ENCODE data around the gene KCNK13. TPM values are rescaled to one million over a fixed set of nuclear protein-coding genes. Genes with fewer than 3 reads are reported as not detected.

Gene KCNK13
- total and polyA plus RNA-seq, 2 donors (not counting 1 experiment from before 2014, with no cell fraction given) = not detected

DNA sequence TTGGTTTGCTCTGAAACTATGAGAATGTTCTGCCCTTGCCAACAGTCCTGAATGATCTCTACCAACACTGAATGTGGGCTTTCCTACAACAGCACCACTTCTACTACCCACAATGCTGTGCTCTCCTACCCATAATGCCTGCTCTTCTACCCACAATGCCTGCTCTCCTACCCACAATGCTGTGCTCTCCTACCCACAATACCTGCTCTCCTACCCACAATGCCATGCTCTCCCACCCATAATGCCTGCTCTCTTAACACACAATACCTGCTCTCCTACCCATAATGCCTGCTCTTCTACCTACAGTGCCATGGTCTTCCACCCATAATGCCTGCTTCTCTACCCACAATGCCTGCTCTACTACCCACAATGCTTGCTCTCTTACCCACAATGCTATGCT, 92.3 kb downstream of the KCNK13 start:
- no peak for TF ChIP-seq EZH2 (IDR thresholded peaks at IDR 0.05; ENCODE audit: low read length, missing control alignments)
- TF ChIP-seq, protein P1, sequence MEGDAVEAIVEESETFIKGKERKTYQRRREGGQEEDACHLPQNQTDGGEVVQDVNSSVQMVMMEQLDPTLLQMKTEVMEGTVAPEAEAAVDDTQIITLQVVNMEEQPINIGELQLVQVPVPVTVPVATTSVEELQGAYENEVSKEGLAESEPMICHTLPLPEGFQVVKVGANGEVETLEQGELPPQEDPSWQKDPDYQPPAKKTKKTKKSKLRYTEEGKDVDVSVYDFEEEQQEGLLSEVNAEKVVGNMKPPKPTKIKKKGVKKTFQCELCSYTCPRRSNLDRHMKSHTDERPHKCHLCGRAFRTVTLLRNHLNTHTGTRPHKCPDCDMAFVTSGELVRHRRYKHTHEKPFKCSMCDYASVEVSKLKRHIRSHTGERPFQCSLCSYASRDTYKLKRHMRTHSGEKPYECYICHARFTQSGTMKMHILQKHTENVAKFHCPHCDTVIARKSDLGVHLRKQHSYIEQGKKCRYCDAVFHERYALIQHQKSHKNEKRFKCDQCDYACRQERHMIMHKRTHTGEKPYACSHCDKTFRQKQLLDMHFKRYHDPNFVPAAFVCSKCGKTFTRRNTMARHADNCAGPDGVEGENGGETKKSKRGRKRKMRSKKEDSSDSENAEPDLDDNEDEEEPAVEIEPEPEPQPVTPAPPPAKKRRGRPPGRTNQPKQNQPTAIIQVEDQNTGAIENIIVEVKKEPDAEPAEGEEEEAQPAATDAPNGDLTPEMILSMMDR (conservative IDR thresholded peaks at IDR 0.05 in 1 of 2, IDR thresholded peaks at IDR 0.05 in 1 of 2; ENCODE audit: low read depth in 1 of 2, low read length in 2 of 2) = no peak
- H4K20me1 ChIP-seq (ENCODE audit: control insufficient read depth, extremely low read depth, insufficient read depth, low read length) = no peaks in the 10 kb centered on the region
- no peaks in the 10 kb centered on the region for H3K27me3 ChIP-seq (ENCODE audit: control insufficient read depth, insufficient read depth, low read length)
- no peaks in the 10 kb centered on the region for H3K36me3 ChIP-seq (ENCODE audit: control insufficient read depth, insufficient read depth, low read length)
- H3K9ac ChIP-seq (ENCODE audit: insufficient read depth, low read length) = no peak overlapping the region
- H2AFZ ChIP-seq (ENCODE audit: low read length) = no peak overlapping the region
- H3K4me3 ChIP-seq (replicated peaks in 1 of 4; ENCODE audit: control extremely low read depth in 1 of 4, insufficient read depth in 1 of 4, low read depth in 3 of 4, low read length in 4 of 4) = no peak overlapping the region
- H3K4me2 ChIP-seq (ENCODE audit: extremely low read depth, insufficient read depth, low read length) = no peak overlapping the region
- H3K4me1 ChIP-seq (ENCODE audit: control insufficient read depth, extremely low read depth, insufficient read depth, low read length) = no peaks in the 10 kb centered on the region
- no peak for DNase-seq (ENCODE audit: low read depth in 2 of 2)
- no peak overlapping the region for H3K27ac ChIP-seq (ENCODE audit: insufficient read depth, low read length)
- no peaks in the 10 kb centered on the region for H3K9me3 ChIP-seq (ENCODE audit: control insufficient read depth, insufficient read depth, low read depth, low read length)
- no peaks in the 10 kb centered on the region for H3K79me2 ChIP-seq (ENCODE audit: control insufficient read depth, insufficient read depth, low read length)

DNA sequence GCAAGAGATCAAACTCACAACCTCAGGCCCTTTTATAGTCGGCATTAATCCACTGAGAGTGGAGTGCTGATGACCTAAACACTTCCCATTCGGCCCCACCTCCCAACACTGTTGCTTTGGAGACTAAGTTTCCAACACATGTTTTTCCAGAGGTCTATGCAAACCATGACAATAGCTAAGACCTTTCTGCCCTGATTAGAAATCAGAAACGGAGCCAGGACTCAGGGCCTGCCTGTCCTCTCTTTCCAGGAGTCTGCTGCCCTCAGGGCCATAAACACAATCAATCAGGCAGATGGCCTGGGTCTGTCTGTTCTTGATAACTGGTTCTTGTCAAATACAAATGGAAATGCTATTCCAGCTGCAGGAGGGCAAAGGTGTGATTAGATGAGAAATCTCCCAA, 97.4 kb downstream of the KCNK13 start:
- Histone ChIP-seq H2AFZ (ENCODE audit: low read length) (no peak overlapping the region), H3K79me2 (ENCODE audit: control insufficient read depth, insufficient read depth, low read length) (no peaks in the 10 kb centered on the region), H3K9me3 (ENCODE audit: control insufficient read depth, insufficient read depth, low read depth, low read length) (no peaks in the 10 kb centered on the region), H3K9ac (ENCODE audit: insufficient read depth, low read length) (no peak overlapping the region), H3K4me2 (ENCODE audit: extremely low read depth, insufficient read depth, low read length) (no peak overlapping the region), H3K27me3 (ENCODE audit: control insufficient read depth, insufficient read depth, low read length) (no peaks in the 10 kb centered on the region), H3K36me3 (ENCODE audit: control insufficient read depth, insufficient read depth, low read length) (no peaks in the 10 kb centered on the region), H3K27ac (ENCODE audit: insufficient read depth, low read length) (no peak overlapping the region), H3K4me3 (replicated peaks in 1 of 4; ENCODE audit: control extremely low read depth in 1 of 4, insufficient read depth in 1 of 4, low read depth in 3 of 4, low read length in 4 of 4) (no peak overlapping the region), H4K20me1 (ENCODE audit: control insufficient read depth, extremely low read depth, insufficient read depth, low read length) (no peaks in the 10 kb centered on the region), H3K4me1 (ENCODE audit: control insufficient read depth, extremely low read depth, insufficient read depth, low read length) (no peaks in the 10 kb centered on the region)
- TF ChIP-seq, protein P1 (conservative IDR thresholded peaks at IDR 0.05 in 1 of 2, IDR thresholded peaks at IDR 0.05 in 1 of 2; ENCODE audit: low read depth in 1 of 2, low read length in 2 of 2) = no peak
- TF ChIP-seq EZH2 (IDR thresholded peaks at IDR 0.05; ENCODE audit: low read length, missing control alignments) = no peak
- no peak for DNase-seq (ENCODE audit: low read depth in 2 of 2)

DNA sequence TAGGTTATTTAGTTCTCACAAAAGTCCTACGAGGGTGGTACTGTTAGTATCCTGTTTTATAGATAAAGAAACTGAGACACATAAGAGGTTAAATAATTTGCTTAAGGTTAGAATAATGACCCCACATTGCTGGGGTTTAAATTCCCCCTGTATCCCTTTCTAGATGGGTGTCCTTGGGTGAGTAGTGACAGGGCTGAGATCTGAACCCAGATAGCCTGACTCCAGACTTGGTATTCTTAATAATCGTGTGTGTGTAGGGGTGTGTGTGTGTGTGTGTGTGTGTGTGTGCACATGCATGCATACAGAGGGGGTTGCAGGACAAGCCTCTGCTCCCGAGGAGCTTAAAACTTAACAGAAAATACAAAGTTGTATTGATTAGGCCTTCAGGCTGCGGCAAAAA, 97.9 kb downstream of the KCNK13 start:
- no peak for DNase-seq (ENCODE audit: low read depth in 2 of 2)
- H4K20me1 ChIP-seq (ENCODE audit: control insufficient read depth, extremely low read depth, insufficient read depth, low read length) = no peaks in the 10 kb centered on the region
- H3K9ac ChIP-seq (ENCODE audit: insufficient read depth, low read length) = no peak overlapping the region
- H3K79me2 ChIP-seq (ENCODE audit: control insufficient read depth, insufficient read depth, low read length) = no peaks in the 10 kb centered on the region
- H2AFZ ChIP-seq (ENCODE audit: low read length) = no peak overlapping the region
- TF ChIP-seq EZH2 (IDR thresholded peaks at IDR 0.05; ENCODE audit: low read length, missing control alignments) = no peak
- TF ChIP-seq, protein P1 (conservative IDR thresholded peaks at IDR 0.05 in 1 of 2, IDR thresholded peaks at IDR 0.05 in 1 of 2; ENCODE audit: low read depth in 1 of 2, low read length in 2 of 2) = no peak
- no peak overlapping the region for H3K4me2 ChIP-seq (ENCODE audit: extremely low read depth, insufficient read depth, low read length)
- H3K4me1 ChIP-seq (ENCODE audit: control insufficient read depth, extremely low read depth, insufficient read depth, low read length) = no peaks in the 10 kb centered on the region
- no peaks in the 10 kb centered on the region for H3K36me3 ChIP-seq (ENCODE audit: control insufficient read depth, insufficient read depth, low read length)
- no peaks in the 10 kb centered on the region for H3K27me3 ChIP-seq (ENCODE audit: control insufficient read depth, insufficient read depth, low read length)
- H3K9me3 ChIP-seq (ENCODE audit: control insufficient read depth, insufficient read depth, low read depth, low read length) = no peaks in the 10 kb centered on the region
- no peak overlapping the region for H3K27ac ChIP-seq (ENCODE audit: insufficient read depth, low read length)
- H3K4me3 ChIP-seq (replicated peaks in 1 of 4; ENCODE audit: control extremely low read depth in 1 of 4, insufficient read depth in 1 of 4, low read depth in 3 of 4, low read length in 4 of 4) = no peak overlapping the region

Data from fibroblast of lung (primary cell).